Activated CD4-positive, alpha-beta T cell treated with anti-CD3 and anti-CD28 coated beads for 1 hour (primary cell): Measurements from ENCODE around the gene PNP.
"Not testable (repeated sequence)": the region's sequence is repeated elsewhere in the genome, so short reads cannot be mapped to it uniquely, and the experiment has no call there.

Source experiments
- DNase-seq: peaks from one replicate; pipeline ENCODE4 v3.0.0-alpha.2; 2020

The PNP gene

GRCh38 chr14:20493634-20494033 lies 24.4 kb downstream of the PNP start:
- no peak for DNase-seq

DNA sequence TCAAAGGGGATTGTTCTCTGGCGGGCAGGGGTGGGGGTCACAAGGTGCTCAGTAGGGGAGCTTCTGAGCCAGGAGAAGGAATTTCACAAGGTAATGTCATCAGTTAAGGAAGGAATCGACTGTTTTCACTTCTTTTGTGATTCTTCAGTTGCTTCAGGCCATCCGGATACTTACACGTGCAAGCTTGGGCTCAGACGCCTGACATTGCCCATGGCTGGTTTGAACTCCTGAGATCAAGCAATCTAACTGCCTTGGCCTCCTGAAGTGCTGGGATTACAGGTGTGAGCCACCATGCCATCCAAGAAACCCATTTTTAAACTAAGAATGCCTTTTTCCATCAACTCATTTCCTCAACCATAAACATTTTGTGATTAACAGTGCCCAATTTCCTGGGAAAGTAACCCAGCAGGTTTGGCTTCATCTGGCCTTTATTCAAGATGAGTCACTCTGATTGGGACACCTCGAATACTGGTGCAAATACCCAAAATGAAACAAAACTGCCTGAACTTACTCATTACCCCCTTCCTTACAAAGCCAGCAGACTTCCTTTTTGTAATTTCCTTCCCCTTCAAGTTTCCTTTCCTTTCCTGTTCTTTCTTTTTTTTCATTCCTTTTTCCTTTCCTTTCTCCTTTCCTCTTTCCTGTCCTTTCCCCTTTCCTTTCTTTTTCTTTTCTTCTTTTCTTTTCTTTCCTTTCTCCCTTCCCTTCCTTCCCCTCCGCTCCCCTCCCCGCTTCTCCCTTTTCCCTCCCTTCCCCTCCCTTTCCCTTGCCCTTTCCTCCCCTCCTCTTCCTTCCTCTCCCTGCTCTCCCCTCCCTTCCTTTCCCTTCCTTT lies 25.9 kb downstream of the PNP start:
- DNase-seq = no peak

GRCh38 chr14:20498622-20499021 lies 29.4 kb downstream of the PNP start:
- no peak for DNase-seq

DNA sequence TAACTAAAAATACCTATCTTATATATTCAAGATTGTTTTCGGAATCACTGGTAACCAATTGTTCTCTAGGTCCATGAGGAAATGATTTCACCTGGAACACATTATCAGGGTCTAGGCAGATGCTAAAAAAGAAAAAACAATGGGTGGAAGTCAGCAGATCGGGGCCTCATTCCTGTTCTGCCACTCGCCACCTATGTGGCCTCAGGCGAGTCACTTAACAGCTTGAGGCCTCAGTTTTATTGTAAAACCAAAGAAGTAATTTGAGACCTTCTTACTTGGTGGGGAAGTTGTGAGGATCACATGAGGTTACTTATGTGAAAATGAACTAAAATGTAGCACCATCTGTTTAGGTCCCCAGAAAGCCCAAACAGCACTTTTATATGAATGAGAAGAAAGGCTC lies 29.9 kb downstream of the PNP start:
- no peak for DNase-seq

DNA sequence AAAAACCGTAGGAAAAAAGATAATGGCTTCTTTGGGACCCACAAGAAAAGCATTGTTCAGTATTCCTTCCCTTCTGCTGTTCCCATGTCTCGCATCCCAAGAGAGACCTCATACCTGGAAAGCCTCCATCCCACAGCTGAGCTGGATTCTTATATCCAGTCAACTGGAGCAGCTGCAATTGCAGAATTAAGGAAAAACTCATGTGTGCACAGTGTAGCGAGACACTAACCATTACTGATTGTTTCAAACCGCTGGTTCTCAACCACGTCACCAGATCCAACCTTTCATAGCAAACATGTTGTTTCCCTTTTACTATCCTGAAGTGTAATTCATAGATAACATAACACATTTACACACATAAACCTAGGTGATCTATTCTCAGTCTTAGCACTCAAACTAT lies 30.7 kb downstream of the PNP start:
- no peak for DNase-seq

GRCh38 chr14:20501346-20501745 lies 32.1 kb downstream of the PNP start:
- no peak for DNase-seq

GRCh38 chr14:20503898-20504297 lies 34.7 kb downstream of the PNP start:
- DNase-seq = no peak

DNA sequence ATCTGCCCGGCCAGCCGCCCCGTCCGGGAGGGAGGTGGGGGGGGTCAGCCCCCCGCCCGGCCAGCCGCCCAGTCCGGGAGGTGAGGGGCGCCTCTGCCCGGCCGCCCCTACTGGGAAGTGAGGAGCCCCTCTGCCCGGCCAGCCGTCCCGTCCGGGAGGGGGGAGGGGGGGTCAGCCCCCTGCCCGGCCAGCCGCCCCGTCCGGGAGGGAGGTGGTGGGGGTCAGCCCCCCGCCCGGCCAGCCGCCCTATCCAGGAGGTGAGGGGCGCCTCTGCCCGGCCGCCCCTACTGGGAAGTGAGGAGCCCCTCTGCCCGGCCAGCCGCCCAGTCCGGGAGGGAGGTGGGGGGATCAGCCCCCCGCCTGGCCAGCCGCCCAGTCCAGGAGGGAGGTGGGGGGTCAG lies 37.1 kb downstream of the PNP start:
- not testable (repeated sequence) for DNase-seq

DNA sequence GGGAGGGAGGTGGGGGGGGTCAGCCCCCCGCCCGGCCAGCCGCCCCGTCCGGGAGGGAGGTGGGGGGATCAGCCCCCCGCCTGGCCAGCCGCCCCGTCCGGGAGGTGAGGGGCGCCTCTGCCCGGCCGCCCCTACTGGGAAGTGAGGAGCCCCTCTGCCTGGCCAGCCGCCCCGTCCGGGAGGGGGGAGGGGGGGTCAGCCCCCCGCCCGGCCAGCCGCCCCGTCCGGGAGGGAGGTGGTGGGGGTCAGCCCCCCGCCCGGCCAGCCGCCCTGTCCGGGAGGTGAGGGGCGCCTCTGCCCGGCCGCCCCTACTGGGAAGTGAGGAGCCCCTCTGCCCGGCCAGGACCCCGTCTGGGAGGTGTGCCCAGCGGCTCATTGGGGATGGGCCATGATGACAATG lies 37.5 kb downstream of the PNP start:
- DNase-seq = not testable (repeated sequence)

DNA sequence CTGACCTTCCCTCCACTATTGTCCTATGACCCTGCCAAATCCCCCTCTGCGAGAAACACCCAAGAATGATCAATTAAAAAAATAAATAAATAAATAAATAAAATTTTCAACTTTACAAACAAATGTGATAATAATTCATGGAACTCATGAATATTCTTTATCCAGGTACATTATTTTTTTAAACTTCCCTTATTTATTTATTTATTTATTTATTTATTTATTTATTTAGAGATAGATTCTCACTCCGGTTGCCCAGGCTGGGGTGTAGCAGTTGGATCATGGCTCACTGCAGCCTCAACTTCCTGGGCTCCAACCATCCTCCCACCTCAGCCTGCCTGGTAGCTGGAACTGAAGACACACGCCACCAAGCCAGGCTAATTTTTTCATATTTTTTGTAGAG lies 38.3 kb downstream of the PNP start:
- not testable (repeated sequence) for DNase-seq

DNA sequence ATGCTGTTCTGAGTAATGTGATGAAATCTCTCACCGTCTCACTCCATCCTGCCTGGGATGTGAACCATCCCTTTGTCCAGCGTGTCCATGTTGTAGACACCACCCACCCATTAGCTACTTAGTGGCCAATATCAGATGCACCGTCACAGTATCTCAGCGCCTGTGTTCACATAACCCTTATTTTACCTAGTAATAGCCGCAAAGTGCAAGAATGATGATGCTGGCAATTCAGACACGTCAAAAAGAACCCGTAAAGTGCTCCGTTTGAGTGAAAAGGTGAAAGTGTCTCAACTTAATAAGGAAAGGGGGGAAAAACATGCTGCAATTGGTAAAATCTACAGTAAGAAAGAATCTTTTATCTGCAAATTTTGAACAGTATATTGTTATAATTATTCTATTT lies 39.2 kb downstream of the PNP start:
- DNase-seq = no peak

- no peak for DNase-seq
Measured at GRCh38 chr14:20512177-20512905, 43.1 kb downstream of the PNP start.

GRCh38 chr14:20515846-20516245 lies 46.6 kb downstream of the PNP start:
- no peak for DNase-seq

DNA sequence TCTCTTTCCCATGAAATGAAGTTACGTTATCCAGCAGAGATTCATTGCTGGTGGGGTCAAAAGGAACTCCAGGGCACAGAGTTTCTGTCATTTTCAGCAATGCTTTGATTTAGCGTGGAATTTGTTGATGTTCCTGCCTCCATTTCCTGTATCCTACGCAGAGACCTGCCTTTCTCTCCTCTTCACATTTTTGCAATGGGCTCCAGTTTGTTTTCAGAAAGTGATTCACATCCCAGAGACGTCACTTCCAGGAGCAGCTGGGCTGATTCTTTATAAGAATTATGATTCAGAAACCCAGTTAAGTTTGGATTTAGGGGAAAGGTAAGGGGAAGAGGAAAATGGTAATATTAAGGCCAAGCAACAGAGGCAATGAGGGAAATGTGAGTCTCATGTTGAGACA lies 47.7 kb downstream of the PNP start:
- DNase-seq = no peak

DNA sequence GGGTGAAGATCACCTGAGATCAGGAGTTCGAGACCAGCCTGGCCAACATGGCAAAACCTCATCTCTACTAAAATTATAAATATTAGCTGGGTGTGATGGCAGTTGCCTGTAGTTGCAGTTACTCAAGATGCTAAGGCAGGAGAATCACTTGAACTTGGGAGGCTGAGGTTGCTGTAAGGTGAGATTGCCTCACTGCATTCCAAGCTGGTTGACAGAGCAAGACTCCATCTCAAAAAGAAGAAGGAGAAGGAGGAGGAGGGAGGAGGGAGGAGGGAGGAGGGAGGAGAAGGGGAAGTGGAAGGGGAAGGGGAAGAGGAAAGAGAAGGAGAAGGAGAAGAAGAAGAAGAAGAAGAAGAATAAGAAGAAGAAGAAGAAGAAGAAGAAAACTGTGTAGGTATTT lies 53.1 kb downstream of the PNP start:
- no peak for DNase-seq

DNA sequence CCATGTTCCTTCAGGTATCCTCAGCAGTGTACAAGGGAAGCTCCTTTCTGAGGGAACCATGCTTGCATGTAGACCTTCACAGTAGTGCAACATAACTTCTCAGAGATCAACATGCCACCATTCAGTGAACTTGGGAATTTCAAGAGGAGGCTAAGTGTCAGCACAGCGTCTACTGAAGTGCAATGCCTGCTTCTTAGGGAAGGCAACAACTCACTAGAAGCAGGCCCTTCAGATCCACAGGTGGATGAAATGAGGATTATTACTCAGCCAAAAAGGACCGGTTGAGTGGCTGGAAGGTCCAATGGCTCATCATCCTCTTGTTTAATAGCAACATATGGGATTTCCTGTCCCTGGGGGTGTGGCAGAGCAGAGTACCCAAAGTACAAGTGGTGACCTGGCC lies 54.8 kb downstream of the PNP start:
- DNase-seq = no peak
